ENCODE data around the gene CTNNA3. TPM values are rescaled to one million over a fixed set of nuclear protein-coding genes. Genes with fewer than 3 reads are reported as not detected.

CTNNA3 gene
- total and polyA plus RNA-seq, 2 donors (not counting 1 experiment from before 2014, with no cell fraction given): not detected

- Histone ChIP-seq H3K9ac (ENCODE audit: insufficient read depth, low read length) (no peak overlapping the region), H3K79me2 (ENCODE audit: control insufficient read depth, insufficient read depth, low read length) (no peaks in the 10 kb centered on the region), H3K4me1 (ENCODE audit: control insufficient read depth, extremely low read depth, insufficient read depth, low read length) (no peaks in the 10 kb centered on the region), H3K27ac (ENCODE audit: insufficient read depth, low read length) (no peak overlapping the region), H3K36me3 (ENCODE audit: control insufficient read depth, insufficient read depth, low read length) (no peaks in the 10 kb centered on the region), H3K9me3 (ENCODE audit: control insufficient read depth, insufficient read depth, low read depth, low read length) (no peaks in the 10 kb centered on the region), H4K20me1 (ENCODE audit: control insufficient read depth, extremely low read depth, insufficient read depth, low read length) (no peaks in the 10 kb centered on the region), H3K27me3 (ENCODE audit: control insufficient read depth, insufficient read depth, low read length) (no peaks in the 10 kb centered on the region), H3K4me2 (ENCODE audit: extremely low read depth, insufficient read depth, low read length) (no peak overlapping the region), H3K4me3 (replicated peaks in 1 of 4; ENCODE audit: control extremely low read depth in 1 of 4, insufficient read depth in 1 of 4, low read depth in 3 of 4, low read length in 4 of 4) (no peak overlapping the region), H2AFZ (ENCODE audit: low read length) (no peak overlapping the region)
- DNase-seq (ENCODE audit: low read depth in 2 of 2): no peak
- TF ChIP-seq, protein P1, sequence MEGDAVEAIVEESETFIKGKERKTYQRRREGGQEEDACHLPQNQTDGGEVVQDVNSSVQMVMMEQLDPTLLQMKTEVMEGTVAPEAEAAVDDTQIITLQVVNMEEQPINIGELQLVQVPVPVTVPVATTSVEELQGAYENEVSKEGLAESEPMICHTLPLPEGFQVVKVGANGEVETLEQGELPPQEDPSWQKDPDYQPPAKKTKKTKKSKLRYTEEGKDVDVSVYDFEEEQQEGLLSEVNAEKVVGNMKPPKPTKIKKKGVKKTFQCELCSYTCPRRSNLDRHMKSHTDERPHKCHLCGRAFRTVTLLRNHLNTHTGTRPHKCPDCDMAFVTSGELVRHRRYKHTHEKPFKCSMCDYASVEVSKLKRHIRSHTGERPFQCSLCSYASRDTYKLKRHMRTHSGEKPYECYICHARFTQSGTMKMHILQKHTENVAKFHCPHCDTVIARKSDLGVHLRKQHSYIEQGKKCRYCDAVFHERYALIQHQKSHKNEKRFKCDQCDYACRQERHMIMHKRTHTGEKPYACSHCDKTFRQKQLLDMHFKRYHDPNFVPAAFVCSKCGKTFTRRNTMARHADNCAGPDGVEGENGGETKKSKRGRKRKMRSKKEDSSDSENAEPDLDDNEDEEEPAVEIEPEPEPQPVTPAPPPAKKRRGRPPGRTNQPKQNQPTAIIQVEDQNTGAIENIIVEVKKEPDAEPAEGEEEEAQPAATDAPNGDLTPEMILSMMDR (conservative IDR thresholded peaks at IDR 0.05 in 1 of 2, IDR thresholded peaks at IDR 0.05 in 1 of 2; ENCODE audit: low read depth in 1 of 2, low read length in 2 of 2): no peak
- no peak for TF ChIP-seq EZH2 (IDR thresholded peaks at IDR 0.05; ENCODE audit: low read length, missing control alignments)
Measured at GRCh38 chr10:66513504-66513903, 1182.5 kb downstream of the CTNNA3 start.

DNA sequence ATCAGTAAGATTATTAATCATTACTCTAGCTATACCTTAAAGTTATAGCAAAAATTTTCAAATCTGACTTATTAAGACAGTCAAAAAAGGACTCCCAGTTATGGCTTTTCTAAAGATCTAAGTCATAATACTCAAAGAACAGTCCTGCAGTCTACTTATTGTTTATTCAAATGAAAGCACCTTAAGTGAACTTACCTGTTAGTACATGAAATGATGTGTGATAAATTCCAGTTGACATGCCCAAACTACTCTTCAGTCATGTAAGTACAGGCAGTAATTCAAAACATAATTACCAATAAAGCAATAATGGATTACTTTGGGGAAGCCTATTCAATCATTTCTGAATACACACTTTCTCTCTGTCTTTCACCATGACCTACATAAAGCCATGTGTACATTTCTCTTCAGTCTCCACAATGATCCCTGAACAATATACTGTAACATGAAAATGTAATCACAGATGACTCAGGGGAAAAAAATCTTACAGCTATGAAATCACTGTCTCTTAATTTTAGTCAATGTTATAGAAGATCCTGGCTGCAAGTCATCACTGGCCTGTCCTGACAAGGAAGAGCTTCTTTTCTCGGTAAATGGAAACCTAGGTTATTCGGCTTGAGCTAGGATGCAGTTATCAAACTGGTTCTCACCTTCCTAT is 1190.9 kb downstream of the CTNNA3 start:
- no peak for TF ChIP-seq EZH2 (IDR thresholded peaks at IDR 0.05; ENCODE audit: low read length, missing control alignments)
- TF ChIP-seq, protein P1 (conservative IDR thresholded peaks at IDR 0.05 in 1 of 2, IDR thresholded peaks at IDR 0.05 in 1 of 2; ENCODE audit: low read depth in 1 of 2, low read length in 2 of 2): no peak
- Histone ChIP-seq H3K9ac (ENCODE audit: insufficient read depth, low read length) (no peak overlapping the region), H3K79me2 (ENCODE audit: control insufficient read depth, insufficient read depth, low read length) (no peaks in the 10 kb centered on the region), H3K9me3 (ENCODE audit: control insufficient read depth, insufficient read depth, low read depth, low read length) (no peaks in the 10 kb centered on the region), H3K4me1 (ENCODE audit: control insufficient read depth, extremely low read depth, insufficient read depth, low read length) (no peaks in the 10 kb centered on the region), H2AFZ (ENCODE audit: low read length) (no peak overlapping the region), H3K36me3 (ENCODE audit: control insufficient read depth, insufficient read depth, low read length) (no peaks in the 10 kb centered on the region), H3K4me2 (ENCODE audit: extremely low read depth, insufficient read depth, low read length) (no peak overlapping the region), H3K27ac (ENCODE audit: insufficient read depth, low read length) (no peak overlapping the region), H3K27me3 (ENCODE audit: control insufficient read depth, insufficient read depth, low read length) (no peaks in the 10 kb centered on the region), H4K20me1 (ENCODE audit: control insufficient read depth, extremely low read depth, insufficient read depth, low read length) (no peaks in the 10 kb centered on the region), H3K4me3 (replicated peaks in 1 of 4; ENCODE audit: control extremely low read depth in 1 of 4, insufficient read depth in 1 of 4, low read depth in 3 of 4, low read length in 4 of 4) (no peak overlapping the region)
- DNase-seq (ENCODE audit: low read depth in 2 of 2): peak in 1 of 2 donors; percentile 11

- Histone ChIP-seq H4K20me1 (ENCODE audit: control insufficient read depth, extremely low read depth, insufficient read depth, low read length) (no peaks in the 10 kb centered on the region), H3K36me3 (ENCODE audit: control insufficient read depth, insufficient read depth, low read length) (no peaks in the 10 kb centered on the region), H3K27ac (ENCODE audit: insufficient read depth, low read length) (no peak overlapping the region), H3K4me2 (ENCODE audit: extremely low read depth, insufficient read depth, low read length) (no peak overlapping the region), H3K27me3 (ENCODE audit: control insufficient read depth, insufficient read depth, low read length) (no peaks in the 10 kb centered on the region), H2AFZ (ENCODE audit: low read length) (no peak overlapping the region), H3K9me3 (ENCODE audit: control insufficient read depth, insufficient read depth, low read depth, low read length) (no peaks in the 10 kb centered on the region), H3K79me2 (ENCODE audit: control insufficient read depth, insufficient read depth, low read length) (no peaks in the 10 kb centered on the region), H3K4me1 (ENCODE audit: control insufficient read depth, extremely low read depth, insufficient read depth, low read length) (no peaks in the 10 kb centered on the region), H3K9ac (ENCODE audit: insufficient read depth, low read length) (no peak overlapping the region), H3K4me3 (replicated peaks in 1 of 4; ENCODE audit: control extremely low read depth in 1 of 4, insufficient read depth in 1 of 4, low read depth in 3 of 4, low read length in 4 of 4) (no peak overlapping the region)
- no peak for DNase-seq (ENCODE audit: low read depth in 2 of 2)
- TF ChIP-seq, protein P1 (conservative IDR thresholded peaks at IDR 0.05 in 1 of 2, IDR thresholded peaks at IDR 0.05 in 1 of 2; ENCODE audit: low read depth in 1 of 2, low read length in 2 of 2): no peak
- TF ChIP-seq EZH2 (IDR thresholded peaks at IDR 0.05; ENCODE audit: low read length, missing control alignments): no peak
Measured at GRCh38 chr10:66501356-66501755, 1194.6 kb downstream of the CTNNA3 start.
